GM21737 (cell line): Measurements from ENCODE around the gene SLC35B4.
A peak's percentile ranks its signal among the peaks of the same experiment; 100 is the strongest.
"Not testable (repeated sequence)": the region's sequence is repeated elsewhere in the genome, so short reads cannot be mapped to it uniquely, and the experiment has no call there.

Source experiments
- ATAC-seq: cut with Tn5 transposase; IDR thresholded peaks from one replicate; pipeline ENCODE4 v1.9.1; 2021; ENCODE audit warnings: mild to moderate bottlenecking, moderate library complexity; ENCODE audit not compliant: unreplicated experiment

The SLC35B4 gene

GRCh38 chr7:134295982-134296381 is 20.7 kb downstream of the SLC35B4 start:
- ATAC-seq, result not testable (repeated sequence)

GRCh38 chr7:134293002-134293740 is 23.6 kb downstream of the SLC35B4 start:
- peak; percentile 99 for ATAC-seq

- no peak for ATAC-seq
Observed at GRCh38 chr7:134290286-134290685, 26.4 kb downstream of the SLC35B4 start.

- no peak for ATAC-seq
Observed at GRCh38 chr7:134289841-134290240, 26.9 kb downstream of the SLC35B4 start.

GRCh38 chr7:134289423-134289822 is 27.3 kb downstream of the SLC35B4 start:
- no peak for ATAC-seq

GRCh38 chr7:134287916-134288659 is 28.6 kb downstream of the SLC35B4 start:
- ATAC-seq, result no peak

GRCh38 chr7:134284952-134285351 is 31.8 kb downstream of the SLC35B4 start:
- ATAC-seq, result no peak

GRCh38 chr7:134284011-134284410 is 32.7 kb downstream of the SLC35B4 start:
- no peak for ATAC-seq

- ATAC-seq, result no peak
Observed at GRCh38 chr7:134280508-134280907, 36.2 kb downstream of the SLC35B4 start.

- ATAC-seq, result no peak
Observed at GRCh38 chr7:134279898-134280297, 36.8 kb downstream of the SLC35B4 start.

GRCh38 chr7:134279336-134279735 is 37.4 kb downstream of the SLC35B4 start:
- ATAC-seq, result no peak

GRCh38 chr7:134278502-134279153 is 38.1 kb downstream of the SLC35B4 start:
- ATAC-seq, result no peak

- no peak for ATAC-seq
Observed at GRCh38 chr7:134276951-134277350, 39.8 kb downstream of the SLC35B4 start.

- no peak for ATAC-seq
Observed at GRCh38 chr7:134262322-134262721, 54.4 kb downstream of the SLC35B4 start.

- no peak for ATAC-seq
Observed at GRCh38 chr7:134255814-134256213, 60.9 kb downstream of the SLC35B4 start.

GRCh38 chr7:134254311-134254710 is 62.4 kb downstream of the SLC35B4 start:
- no peak for ATAC-seq

- no peak for ATAC-seq
Observed at GRCh38 chr7:134248196-134248595, 68.5 kb downstream of the SLC35B4 start.

- no peak for ATAC-seq
Observed at GRCh38 chr7:134246761-134247160, 70.0 kb downstream of the SLC35B4 start.

GRCh38 chr7:134246347-134246746 is 70.4 kb downstream of the SLC35B4 start:
- no peak for ATAC-seq

GRCh38 chr7:134245253-134245652 is 71.5 kb downstream of the SLC35B4 start:
- no peak for ATAC-seq
